OCI-M1 (cell line): ENCODE measurements around the gene SENP1.
A peak's percentile ranks its signal among the peaks of the same experiment; 100 is the strongest.

Experiments
- DNase-seq: peaks from one replicate; lab custom pipeline; 2025; lab: John Stamatoyannopoulos, UW

SENP1 gene

DNA sequence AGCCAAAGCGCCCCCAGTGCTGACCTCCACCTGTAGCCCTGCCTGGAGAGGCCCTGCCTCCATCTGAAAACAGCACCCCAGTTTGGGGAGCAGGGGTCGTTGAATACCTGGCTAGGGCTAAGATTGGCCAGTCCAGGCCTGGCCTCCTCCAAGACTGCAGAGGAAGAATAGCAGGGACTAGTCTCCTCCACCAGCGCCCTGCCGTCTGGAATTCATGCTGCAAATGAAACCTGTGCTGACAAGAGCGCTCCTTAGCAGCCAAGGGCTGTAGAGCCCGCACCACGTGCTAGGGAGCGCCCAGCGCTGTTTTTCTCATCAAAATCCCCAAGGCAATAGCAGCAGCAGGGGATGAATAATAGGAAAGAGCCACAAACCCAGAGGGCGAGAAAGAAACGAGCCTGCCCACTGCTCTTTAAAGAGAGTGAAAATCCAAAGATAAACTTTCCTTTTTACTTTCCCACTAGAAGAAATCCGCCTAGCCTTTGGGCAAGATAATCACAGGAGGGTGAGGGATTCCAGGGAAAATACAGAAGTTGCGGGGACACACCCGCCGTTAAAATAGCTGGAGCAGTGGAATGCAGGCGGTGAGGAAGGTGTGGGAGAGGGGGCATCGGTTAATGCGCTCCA, 104.9 kb downstream of the SENP1 start:
- DNase-seq: peak; percentile 36

DNA sequence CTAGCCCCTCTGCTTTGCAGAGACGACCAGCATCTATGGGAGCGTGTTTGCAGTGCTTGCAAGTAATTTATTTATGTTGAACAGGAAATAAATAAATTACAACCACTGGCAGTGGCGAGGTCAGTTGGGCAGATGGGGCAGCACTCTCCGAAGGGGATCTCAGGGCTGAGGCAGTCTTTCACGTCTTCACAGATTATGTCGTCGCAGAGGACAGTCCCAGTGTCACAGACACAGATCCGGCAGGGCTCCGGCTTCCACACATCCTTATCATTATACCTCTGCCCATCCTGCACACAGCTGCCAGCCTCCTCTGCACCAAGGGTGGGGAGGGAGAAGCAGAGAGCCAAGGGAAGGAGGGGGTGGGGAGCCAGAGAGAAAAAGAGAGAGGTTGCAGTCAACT, 106.1 kb downstream of the SENP1 start:
- DNase-seq: no peak

DNA sequence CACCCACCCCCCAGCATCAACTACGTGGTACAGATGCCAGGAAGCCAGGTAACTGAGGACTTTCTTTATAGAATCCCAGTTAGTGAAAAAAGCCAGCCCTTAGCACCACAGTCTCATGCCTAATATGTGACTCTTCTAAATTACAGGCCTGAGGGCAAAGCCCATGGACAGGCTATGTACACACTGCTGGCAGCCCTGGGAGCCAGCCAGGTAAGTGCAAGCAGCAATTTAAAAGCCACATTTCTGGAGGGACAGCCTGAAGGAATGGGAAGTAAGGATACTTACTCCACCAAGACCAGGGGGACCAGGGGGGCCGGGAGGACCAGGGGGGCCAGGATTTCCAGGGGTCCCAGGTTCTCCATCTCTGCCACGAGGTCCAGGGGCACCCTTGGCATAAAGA, 108.6 kb downstream of the SENP1 start:
- DNase-seq: no peak

DNA sequence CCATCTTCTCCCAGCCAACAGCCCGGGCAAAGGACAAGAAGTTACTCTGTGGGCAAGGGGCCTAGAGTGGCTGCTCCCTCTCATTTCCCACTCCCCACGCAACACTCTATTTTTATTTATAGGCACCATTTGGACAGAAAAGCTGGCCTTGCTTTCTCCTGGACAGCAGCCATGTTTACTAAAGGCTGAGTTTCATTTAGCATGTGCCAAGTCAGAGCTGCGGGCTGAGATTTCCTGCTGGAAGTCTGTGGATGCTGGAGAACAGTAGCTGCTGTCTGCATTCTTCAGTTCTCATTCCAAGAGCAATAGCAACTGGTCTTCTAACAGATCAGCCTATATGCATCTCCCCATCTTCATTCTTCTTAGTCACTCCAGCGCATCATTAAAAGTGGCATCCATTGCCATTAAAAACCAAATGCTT, 109.9 kb downstream of the SENP1 start:
- DNase-seq: no peak

DNA sequence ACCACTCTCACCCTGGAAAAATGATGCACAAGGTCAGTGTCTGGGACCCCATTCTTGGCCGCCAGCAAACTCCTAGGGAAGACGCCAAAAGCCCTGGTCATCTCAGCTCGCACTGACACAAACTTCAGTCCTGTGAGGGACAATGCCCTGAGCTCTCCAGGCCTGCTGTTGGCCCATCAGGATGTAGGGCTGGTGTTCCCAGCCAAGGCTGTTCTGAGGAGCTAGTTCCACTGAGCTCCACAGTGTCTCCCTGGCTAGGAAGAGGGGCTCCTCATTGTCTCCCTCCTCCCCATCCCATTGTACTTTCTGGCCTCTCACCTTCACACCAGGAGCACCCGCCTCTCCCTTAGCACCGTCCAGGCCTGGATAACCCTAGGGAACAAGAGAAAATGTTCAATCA, 112.4 kb downstream of the SENP1 start:
- DNase-seq: no peak
